Right forelimb (tissue), 1 donor: ENCODE results near the gene NAV2.

Source experiments
- DNase-seq: peaks from one replicate; pipeline ENCODE4 v3.0.0-alpha.2; 2018

The NAV2 gene

GRCh38 chr11:19689281-19690000, 23.2 kb upstream of the NAV2 start:
- no peak for DNase-seq

DNA sequence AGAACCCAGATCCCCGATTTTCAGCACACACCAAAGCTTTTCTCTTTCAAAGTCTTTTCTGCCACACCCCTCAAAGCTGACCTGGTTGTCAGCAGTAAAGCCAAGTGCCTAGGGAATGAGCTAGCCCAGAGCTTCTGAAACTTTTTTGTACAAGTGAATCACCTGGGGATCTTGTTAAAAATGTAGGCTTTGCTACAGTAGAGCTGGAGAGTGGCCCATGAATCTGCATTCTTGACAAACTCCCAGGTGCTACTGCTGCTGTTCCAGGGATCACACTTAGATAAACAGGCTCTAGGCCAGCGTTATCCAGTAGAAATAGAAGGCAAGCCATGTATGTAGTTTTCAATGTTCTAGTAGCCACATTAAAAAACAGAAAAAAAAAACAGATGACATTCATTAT, 21.8 kb upstream of the NAV2 start:
- DNase-seq = no peak

DNA sequence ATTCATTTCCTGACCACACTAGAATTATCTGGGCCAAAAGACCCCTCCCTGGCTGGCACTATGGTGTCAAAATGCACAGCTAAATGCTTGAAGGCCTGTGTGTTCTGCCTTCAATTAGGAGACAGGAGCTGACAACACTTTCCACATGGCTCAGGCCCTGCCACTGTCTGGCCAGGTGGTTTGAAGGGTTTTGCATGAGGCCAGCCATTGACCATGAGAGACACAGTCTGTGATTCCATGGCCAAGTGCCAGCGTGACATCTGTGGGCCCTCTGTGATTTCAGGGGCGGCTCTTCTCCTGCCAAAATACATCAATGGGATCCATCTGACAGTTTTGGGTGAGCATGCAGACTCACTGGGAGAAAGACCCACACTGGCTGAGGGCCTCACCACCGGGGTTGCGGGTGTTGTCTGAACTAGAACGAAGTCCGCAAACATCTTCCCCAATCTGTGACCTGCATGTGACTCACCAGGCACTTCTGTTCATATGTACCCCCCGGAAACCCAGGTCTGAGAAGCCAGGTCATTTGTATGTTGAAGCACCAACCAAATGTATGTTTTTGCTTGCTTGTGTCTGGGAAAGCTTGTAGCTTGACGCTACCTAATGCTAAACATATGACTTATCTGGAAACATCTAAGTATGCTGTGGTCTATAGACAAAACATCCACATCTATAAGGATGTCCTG, 20.7 kb upstream of the NAV2 start:
- no peak for DNase-seq

GRCh38 chr11:19693146-19693545, 19.5 kb upstream of the NAV2 start:
- no peak for DNase-seq

- DNase-seq = no peak
Measured at GRCh38 chr11:19694796-19695345, 17.8 kb upstream of the NAV2 start.

GRCh38 chr11:19696073-19696472, 16.6 kb upstream of the NAV2 start:
- no peak for DNase-seq

DNA sequence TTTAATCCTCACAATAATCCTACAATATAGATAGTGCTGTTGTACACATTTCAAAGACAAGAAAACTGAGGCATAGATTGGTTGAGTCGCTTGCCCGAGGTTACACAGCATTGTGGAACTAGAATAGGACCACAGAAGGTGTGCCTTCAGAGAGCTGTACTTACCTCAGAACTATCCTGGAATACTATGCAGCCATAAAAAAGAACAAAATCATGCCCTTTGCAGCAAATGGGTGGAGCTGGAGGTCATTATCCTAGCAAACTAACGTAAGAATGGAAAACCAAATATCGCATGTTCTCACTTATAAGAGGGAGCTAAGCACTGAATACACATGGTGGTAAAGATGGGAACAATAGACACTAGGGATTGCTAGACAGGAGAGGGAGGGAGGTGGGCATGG, 15.7 kb upstream of the NAV2 start:
- no peak for DNase-seq

GRCh38 chr11:19697721-19698121, 14.9 kb upstream of the NAV2 start:
- DNase-seq = no peak

DNA sequence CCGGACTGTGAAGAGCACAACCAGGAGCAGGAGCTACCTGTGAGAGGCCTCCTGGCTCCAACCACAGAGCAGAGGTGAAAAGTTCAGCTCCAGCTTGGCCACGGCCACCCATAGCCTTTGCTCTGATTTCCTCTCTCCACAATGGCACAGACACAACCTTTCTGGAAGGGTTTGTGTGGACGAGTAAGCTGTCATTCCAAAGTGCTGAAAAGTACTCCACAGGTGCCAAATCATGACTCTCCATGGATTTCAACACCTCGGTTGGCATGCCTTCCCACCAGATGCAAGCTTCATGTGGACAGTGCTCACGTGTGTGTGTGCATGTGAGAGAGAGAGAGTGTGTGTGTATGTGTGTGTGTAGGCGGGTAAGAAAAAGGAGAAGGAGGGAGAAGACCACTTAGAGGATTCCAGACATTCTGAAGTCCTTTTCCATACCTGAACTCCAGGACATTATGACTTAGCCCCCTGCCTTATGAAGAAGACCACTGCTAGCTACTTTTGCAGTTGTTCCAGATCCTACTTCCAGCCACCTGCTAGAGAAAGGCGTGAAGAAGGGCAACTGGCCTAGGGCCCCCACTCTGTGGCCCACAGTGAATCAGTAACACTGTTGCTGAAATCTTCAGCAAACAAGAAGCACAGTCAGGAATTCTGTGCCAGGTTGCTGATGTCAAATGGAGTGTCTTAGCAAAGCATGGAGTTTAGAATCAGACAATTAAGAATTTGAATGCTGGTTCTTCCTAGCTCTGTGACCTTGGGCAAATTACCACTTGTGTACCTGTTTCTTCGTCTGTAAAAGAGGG, 13.9 kb upstream of the NAV2 start:
- no peak for DNase-seq

DNA sequence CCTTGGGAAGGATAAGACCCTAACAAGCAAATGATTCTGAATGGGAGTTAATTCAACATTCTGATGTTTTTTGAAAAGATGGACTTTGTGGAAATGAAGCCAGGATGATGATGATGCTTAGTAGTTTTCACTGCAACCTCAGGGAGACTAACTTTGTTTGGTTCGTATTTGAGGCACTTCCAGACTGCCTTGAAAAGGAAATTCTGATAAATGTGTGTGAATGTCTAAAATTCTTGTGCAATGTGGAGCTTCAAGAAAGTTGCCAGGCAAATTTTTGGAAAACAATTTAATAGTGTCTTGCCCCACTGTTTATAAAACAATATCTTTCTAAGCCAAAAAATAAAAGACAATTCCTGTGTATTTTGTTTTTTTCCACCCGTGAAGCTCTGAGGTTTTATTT, 11.2 kb upstream of the NAV2 start:
- no peak for DNase-seq

- no peak for DNase-seq
Measured at GRCh38 chr11:19702620-19703019, 10.0 kb upstream of the NAV2 start.

DNA sequence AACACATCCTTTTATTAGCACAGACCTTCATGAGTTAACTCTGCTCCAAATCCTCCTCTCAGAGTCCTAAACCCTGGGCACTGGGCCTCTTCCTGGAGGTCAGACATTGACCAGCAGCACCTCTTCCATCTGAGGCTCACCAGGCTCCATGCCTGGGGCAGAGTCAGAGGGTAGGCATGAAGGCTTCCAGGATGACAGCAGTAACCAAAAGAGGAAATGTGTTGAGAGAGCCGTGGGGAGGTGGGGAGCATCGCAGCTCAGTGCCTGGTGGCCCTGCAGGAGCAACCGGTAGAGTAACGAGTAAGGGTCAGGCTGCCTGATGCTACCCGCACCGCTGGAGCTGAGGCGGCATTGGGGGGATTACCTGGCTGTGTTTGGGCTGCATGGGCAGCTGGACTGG, 9.4 kb upstream of the NAV2 start:
- no peak for DNase-seq

DNA sequence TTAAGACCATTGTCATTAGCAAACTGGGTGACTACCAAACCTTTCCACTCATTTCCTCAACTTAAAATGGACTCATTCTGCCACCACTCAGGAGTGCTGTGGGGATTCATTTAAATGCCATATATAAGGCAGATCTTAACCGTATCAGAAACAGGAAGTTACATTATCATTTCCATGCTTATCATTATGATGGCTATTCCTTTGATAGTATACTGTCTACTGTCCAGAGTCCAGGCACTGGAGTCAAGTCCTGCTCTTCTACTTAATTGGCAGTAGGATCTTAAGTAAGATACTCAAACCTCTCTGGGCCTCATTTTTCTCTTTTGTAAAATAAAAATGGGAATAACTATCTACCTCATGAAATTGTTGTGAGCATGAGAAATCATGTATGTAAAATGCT, 8.4 kb upstream of the NAV2 start:
- DNase-seq = no peak

DNA sequence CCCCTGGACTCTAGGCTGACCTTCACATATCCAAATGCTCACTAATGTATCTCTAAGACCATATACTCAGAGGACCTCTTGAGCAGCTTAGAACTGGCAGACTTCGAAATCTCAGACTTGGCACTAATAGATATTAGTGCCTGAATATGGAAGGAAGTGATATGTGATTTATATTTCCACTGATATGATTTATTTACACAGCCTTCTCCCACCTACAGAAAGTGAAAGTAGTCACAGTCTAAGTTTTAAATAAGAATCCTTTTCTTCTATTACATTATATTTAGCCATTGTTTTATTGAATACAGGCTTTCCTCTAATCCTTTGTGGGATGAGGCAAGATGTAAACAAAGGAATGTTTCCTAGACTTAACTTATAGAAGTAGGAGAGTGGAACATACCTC, 6.7 kb upstream of the NAV2 start:
- no peak for DNase-seq

GRCh38 chr11:19711911-19712280, 741 bp upstream of the NAV2 start:
- no peak for DNase-seq

- DNase-seq = no peak
Measured at GRCh38 chr11:19713196-19714021, 772 bp downstream of the NAV2 start.

DNA sequence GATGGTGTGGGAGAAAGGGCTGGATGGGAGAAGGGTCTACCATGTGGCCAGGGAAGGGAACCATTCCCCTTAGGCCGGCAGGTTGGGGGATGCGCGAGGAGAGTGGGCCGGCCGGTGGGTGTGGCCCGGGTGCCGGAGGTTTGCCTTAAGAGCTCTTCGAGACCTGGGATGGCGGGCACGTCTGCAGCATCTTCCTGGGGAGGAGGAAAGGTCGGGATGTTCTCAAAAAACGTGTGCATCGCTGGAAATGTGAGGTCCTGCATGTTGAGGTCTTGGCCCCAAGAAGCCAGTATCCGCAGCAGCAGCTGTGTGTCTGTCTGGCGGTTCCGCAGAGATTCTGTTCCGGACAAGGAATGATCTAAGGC, 1.4 kb downstream of the NAV2 start:
- no peak for DNase-seq

GRCh38 chr11:19714387-19715363, 2.0 kb downstream of the NAV2 start:
- no peak for DNase-seq

GRCh38 chr11:19715373-19715772, 2.7 kb downstream of the NAV2 start:
- DNase-seq = no peak

DNA sequence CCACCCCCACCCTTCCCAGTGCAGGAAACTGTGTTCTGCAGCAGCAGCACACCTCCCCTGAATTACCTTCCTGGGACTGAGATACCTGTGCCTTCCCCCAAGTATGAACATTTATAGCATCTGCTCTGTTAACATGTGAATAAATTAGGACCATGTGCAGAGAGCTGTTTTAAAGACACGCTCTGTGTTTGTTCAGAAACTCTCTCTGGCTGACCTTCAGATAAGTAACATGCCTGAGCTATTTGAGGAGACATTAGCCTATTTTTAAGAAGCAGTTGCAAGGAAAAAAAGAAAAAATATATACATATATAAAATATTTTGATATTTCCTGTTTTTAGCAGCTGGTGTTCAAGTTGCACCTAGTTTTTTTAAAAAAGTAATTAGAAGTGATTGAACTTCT, 5.4 kb downstream of the NAV2 start:
- DNase-seq = no peak

- DNase-seq = no peak
Measured at GRCh38 chr11:19718951-19719350, 6.3 kb downstream of the NAV2 start.

DNA sequence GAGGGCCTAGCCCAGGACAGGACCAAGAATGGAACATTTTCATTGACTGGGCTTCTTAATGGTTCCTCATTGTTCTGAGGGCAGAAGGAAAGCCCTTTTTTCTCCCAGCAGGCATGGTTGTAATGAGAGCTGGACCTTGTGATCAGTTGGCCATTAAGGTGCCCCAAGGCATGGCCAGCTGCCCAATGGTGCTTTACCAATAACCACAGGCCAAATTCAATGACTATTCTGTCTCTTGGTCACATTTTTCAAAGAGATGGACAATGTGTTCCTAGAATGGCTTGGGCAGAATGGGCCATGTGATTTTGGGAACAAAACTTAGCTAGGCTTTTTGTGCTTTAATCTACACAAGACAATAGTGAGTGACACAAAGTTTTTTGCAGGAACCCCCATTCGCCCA, 7.3 kb downstream of the NAV2 start:
- no peak for DNase-seq
